ES-I3 (cell line): ENCODE data around the gene PRIM2.
"Not testable (repeated sequence)": the region's sequence is repeated elsewhere in the genome, so short reads cannot be mapped to it uniquely, and the experiment has no call there.

Experiments
- H3K36me3 ChIP-seq: 2 replicates; pipeline ENCODE4 v1.6.1; 2013; ENCODE audit warnings: mild to moderate bottlenecking, low read length, control low read depth, moderate library complexity; ENCODE audit not compliant: insufficient read depth
- H3K4me1 ChIP-seq: 2 replicates; pipeline ENCODE4 v1.6.1; 2013; ENCODE audit warnings: mild to moderate bottlenecking, control low read depth, low read length; ENCODE audit not compliant: insufficient read depth
- H3K9ac ChIP-seq: 2 replicates; pipeline ENCODE4 v1.6.1; 2013; ENCODE audit warnings: low read depth, mild to moderate bottlenecking, low read length, moderate library complexity
- H3K9me3 ChIP-seq: 2 replicates; pipeline ENCODE4 v1.6.1; 2013; ENCODE audit warnings: mild to moderate bottlenecking, low read length, moderate library complexity; ENCODE audit not compliant: control insufficient read depth, insufficient read depth

PRIM2 gene

DNA sequence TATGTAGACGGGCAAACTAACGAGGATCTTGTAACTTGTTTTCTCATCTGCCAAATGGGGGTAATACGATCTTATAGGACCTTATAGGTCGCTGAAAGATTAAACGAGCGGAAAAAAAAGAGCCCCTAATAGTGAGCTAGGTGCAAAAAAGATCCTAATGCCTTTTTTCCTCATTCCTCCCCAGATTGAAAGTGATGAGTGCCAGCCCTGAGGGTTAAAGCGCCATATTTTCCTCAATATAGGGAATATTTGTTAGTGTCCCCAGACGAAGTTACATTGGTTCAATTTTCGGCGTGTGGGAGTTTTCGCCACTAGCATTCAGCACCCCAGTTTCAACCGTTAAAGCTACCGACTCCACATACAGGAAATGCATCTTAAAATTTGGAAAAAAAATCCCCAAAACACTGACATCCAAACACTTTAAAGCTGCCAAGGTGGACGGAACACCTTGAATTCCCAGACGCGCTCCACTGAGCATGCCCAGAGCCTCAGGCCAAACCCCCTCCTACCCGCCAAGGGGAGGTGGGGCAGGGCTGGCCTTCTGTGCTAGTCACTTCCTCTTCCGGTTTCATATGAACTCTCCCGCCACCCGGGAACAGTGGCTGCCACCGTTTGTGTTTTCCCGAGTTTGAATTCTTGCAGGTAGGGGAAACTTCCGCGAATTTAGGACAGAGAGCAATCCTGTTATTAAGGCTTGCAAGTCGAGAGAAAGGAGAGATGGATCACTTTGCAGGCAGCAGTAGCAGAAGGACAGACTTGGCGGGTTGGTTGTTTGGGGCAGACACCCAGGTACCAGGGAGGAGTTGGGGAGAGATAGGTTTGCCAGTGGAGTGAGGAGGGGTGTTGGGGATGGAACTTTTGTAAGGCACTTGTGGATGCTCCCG is at the start of gene PRIM2:
Gene PRIM2, plus strand, starts transcription at position 571 of the 884 bp plus-strand sequence. CDS start 816 bp downstream, outside the sequence.
- Histone ChIP-seq H3K4me1 (peaks cover 4% of the 10 kb centered on the region; the same call in 1 of the 2 replicates), H3K36me3 (peaks cover 7% of the 10 kb centered on the region), H3K9ac (peak within 1 kb of the TSS; percentile 83), H3K9me3 (no peaks in the 10 kb centered on the region)

DNA sequence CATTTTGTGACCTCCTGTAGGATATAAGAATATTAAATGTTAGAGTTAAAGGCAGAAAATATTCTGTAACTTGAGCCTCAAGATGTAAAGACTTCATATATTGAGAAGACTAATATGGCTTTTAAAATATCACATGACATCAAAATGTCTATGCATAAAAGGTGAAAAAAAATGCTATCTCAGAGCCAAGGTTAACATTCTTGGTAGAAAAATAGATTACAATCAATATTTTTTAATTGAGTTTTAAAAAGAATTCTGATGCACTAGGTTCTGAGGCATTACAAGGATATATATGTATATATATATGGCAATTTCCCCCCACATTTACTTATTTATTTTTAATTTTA is 49.2 kb upstream of the PRIM2 start:
- no peaks in the 10 kb centered on the region for H3K4me1 ChIP-seq
- no peak overlapping the region for H3K9ac ChIP-seq
- no peaks in the 10 kb centered on the region for H3K9me3 ChIP-seq
- H3K36me3 ChIP-seq, result no peaks in the 10 kb centered on the region

- H3K4me1 ChIP-seq, H3K9ac ChIP-seq, H3K36me3 ChIP-seq, H3K9me3 ChIP-seq: not testable (repeated sequence)
Measured at GRCh38 chr6:57274113-57274824, 43.2 kb upstream of the PRIM2 start.

DNA sequence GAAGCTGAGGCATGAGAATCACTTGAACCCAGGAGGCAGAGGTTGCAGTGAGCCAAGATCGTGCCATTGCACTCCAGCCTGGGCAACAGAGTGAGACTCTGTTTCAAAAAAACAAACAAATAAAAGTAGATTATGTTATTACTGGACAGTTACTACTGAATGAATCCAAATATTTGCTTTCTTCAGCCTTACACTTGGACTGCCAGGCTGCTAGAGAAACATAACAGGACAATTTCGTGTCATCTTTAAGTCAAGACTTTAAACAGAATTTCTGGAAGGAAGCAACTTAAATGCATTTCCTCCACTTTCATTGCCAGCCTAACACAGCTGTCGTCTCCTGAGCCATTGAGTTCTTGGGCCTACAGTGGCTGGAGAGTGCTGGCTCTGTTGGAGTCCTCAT is 42.0 kb upstream of the PRIM2 start:
- Histone ChIP-seq H3K9ac (no peak overlapping the region), H3K36me3 (no peaks in the 10 kb centered on the region), H3K9me3 (no peaks in the 10 kb centered on the region; the same call in 1 of the 2 replicates), H3K4me1 (no peaks in the 10 kb centered on the region)

DNA sequence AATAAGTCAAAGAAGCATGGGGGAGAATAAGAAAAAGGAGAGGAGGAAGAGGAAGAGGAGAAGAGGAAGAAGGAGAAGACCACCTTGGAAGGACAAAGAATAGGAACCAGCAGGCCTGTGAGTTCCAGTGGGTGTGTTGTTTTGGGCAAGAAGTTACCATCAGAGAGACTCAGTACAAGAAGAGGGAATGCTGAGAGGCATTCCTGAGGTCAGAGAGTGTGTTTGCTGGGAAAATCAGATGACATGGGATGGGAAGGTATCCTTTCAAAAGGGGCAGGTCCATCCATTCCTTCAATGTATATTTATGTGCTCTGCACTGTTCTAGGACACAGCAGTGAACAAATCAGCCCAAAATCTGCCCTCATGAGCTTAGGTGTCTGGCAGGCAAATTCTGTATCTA is 40.5 kb upstream of the PRIM2 start:
- Histone ChIP-seq H3K4me1 (no peaks in the 10 kb centered on the region), H3K9ac (no peak overlapping the region), H3K9me3 (no peaks in the 10 kb centered on the region; the same call in 1 of the 2 replicates), H3K36me3 (no peaks in the 10 kb centered on the region)

- no peaks in the 10 kb centered on the region; the same call in 1 of the 2 replicates for H3K9me3 ChIP-seq
- H3K4me1 ChIP-seq, result no peaks in the 10 kb centered on the region
- H3K9ac ChIP-seq, result no peak overlapping the region
- no peaks in the 10 kb centered on the region for H3K36me3 ChIP-seq
Measured at GRCh38 chr6:57278570-57278969, 38.9 kb upstream of the PRIM2 start.

DNA sequence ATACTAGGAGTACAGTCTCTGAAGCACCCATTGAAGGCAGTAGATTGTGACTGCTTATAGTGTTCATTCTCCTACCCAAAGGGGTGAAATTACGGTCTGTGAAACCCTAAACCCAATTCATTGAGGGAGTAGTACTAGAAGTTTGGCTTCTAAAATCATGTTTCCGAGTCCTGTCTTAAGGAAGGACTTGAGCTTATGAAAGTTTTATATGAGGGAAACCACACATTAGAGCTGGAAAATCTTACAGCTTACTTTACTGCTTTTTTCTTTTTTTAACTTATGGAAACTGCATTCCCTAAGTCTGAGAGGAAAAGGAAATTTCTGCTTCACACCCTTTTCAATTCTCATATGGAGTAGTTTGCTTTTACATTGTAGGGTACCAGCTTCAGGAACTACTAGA is 38.4 kb upstream of the PRIM2 start:
- H3K4me1 ChIP-seq, result no peaks in the 10 kb centered on the region
- no peak overlapping the region for H3K9ac ChIP-seq
- no peaks in the 10 kb centered on the region; the same call in 1 of the 2 replicates for H3K9me3 ChIP-seq
- no peaks in the 10 kb centered on the region for H3K36me3 ChIP-seq

GRCh38 chr6:57283106-57283505 is 34.3 kb upstream of the PRIM2 start:
- Histone ChIP-seq H3K9me3 (no peaks in the 10 kb centered on the region), H3K4me1 (no peaks in the 10 kb centered on the region), H3K9ac (no peak overlapping the region), H3K36me3 (no peaks in the 10 kb centered on the region)

DNA sequence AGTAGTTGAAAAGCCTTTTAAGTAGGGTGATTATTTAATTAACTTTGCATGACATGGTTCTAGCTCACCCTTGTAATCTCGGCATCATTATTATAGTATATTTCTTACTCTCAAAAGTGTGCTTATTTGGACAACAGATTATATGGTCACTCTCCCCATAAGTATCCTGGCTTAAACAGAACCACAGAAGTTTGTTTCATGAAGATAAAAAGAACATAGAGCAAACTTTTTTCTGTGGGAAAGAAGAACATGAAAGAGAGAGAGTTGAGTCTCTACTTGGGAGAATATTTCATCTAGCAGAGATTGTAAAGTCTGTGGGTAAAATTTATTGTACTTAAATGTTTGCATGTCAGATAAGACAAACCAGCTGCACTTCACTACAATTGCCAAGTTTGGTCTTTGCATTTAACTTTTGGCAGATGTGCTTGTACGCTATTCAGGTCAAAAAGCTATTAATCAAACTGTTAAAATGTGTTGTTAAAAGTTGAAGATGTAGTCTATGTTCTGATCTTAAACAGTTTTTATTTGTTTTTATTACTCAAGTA is 33.4 kb upstream of the PRIM2 start:
- no peaks in the 10 kb centered on the region for H3K36me3 ChIP-seq
- no peaks in the 10 kb centered on the region for H3K9me3 ChIP-seq
- H3K9ac ChIP-seq, result no peak overlapping the region
- no peaks in the 10 kb centered on the region for H3K4me1 ChIP-seq

DNA sequence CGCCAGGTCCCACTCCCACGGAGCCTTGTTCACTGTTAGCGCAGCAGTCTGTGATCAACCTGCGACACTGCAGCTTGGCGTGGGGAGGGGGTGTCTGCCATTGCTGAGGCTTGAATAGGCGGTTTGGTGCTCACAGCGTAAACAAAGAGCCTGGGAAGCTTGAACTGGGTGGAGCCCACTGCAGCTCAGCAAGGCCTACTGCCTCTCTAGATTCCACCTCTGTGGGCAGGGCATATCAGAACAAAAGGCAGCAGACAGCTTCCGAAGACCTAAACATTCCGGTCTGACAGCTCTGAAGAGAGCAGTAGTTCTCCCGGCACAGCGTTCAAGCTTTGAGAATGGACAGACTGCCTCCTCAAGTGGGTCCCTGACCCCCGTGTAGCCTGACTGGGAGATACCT is 29.3 kb upstream of the PRIM2 start:
- H3K9ac ChIP-seq, result not testable (repeated sequence)

DNA sequence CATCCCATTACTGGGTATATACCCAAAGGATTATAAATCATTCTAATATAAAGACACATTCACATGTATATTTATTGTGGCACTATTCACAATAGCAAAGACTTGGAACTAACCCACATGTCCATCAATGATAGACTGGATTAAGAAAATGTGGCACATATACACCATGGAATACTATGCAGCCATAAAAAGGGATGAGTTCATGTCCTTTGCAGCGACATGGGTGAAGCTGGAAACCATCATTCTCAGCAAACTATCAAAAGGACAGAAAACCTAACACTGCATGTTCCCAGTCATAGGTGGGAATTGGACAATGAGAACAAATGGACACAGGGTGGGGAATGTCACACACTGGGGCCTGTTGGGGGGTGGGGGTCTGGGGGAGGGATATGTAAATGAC is 24.0 kb upstream of the PRIM2 start:
- not testable (repeated sequence) for H3K36me3 ChIP-seq, H3K9me3 ChIP-seq, H3K9ac ChIP-seq, H3K4me1 ChIP-seq

More for the DNA sequence above, 29.3 kb upstream of the PRIM2 start:
- H3K36me3 ChIP-seq, H3K9me3 ChIP-seq, H3K4me1 ChIP-seq: not testable (repeated sequence)

GRCh38 chr6:57294862-57295445 is 22.5 kb upstream of the PRIM2 start:
- Histone ChIP-seq H3K9me3 (no peaks in the 10 kb centered on the region), H3K4me1 (no peaks in the 10 kb centered on the region), H3K9ac (no peak overlapping the region), H3K36me3 (no peaks in the 10 kb centered on the region)

GRCh38 chr6:57297505-57297904 is 19.9 kb upstream of the PRIM2 start:
- Histone ChIP-seq H3K4me1 (no peaks in the 10 kb centered on the region), H3K36me3 (no peaks in the 10 kb centered on the region), H3K9me3 (no peaks in the 10 kb centered on the region), H3K9ac (no peak overlapping the region)

- no peaks in the 10 kb centered on the region for H3K36me3 ChIP-seq
- no peaks in the 10 kb centered on the region for H3K9me3 ChIP-seq
- no peaks in the 10 kb centered on the region for H3K4me1 ChIP-seq
- no peak overlapping the region for H3K9ac ChIP-seq
Measured at GRCh38 chr6:57298741-57299140, 18.7 kb upstream of the PRIM2 start.
